Stimulated activated CD8-positive, alpha-beta memory T cell treated with anti-CD3 and anti-CD28 coated beads, Interleukin-12 subunit alpha, Interleukin-12 subunit beta, amount 100 ng/mL, for 4 hours (primary cell): ENCODE results near the gene PRSS35.
"Not testable (repeated sequence)": the region's sequence is repeated elsewhere in the genome, so short reads cannot be mapped to it uniquely, and the experiment has no call there.

Experiments used
- DNase-seq: peaks from one replicate; pipeline ENCODE4 v3.0.0-alpha.2; 2020; ENCODE audit warnings: low read depth

PRSS35 gene

GRCh38 chr6:83511901-83512681 is at the start of gene PRSS35:
TSS of gene PRSS35 (plus strand) at chr6:83512534. CDS start at chr6:83523442, 10,908 bp downstream.
- no peak for DNase-seq

- DNase-seq, result no peak
These were observed 48.4 kb upstream of the PRSS35 start for GRCh38 chr6:83463886-83464285.

- no peak for DNase-seq
These were observed 47.8 kb upstream of the PRSS35 start for GRCh38 chr6:83464381-83465140.

GRCh38 chr6:83466328-83466727 is 46.0 kb upstream of the PRSS35 start:
- DNase-seq, result no peak

GRCh38 chr6:83467620-83468036 is 44.7 kb upstream of the PRSS35 start:
- no peak for DNase-seq

- no peak for DNase-seq
These were observed 42.3 kb upstream of the PRSS35 start for GRCh38 chr6:83470001-83470400.

GRCh38 chr6:83470587-83470986 is 41.7 kb upstream of the PRSS35 start:
- DNase-seq, result no peak

- DNase-seq, result no peak
These were observed 39.6 kb upstream of the PRSS35 start for GRCh38 chr6:83472767-83473166.

- DNase-seq, result no peak
These were observed 38.0 kb upstream of the PRSS35 start for GRCh38 chr6:83474309-83474708.

GRCh38 chr6:83476971-83477370 is 35.4 kb upstream of the PRSS35 start:
- DNase-seq, result no peak

GRCh38 chr6:83479389-83479788 is 32.9 kb upstream of the PRSS35 start:
- DNase-seq, result no peak

GRCh38 chr6:83480470-83480869 is 31.9 kb upstream of the PRSS35 start:
- DNase-seq, result no peak

GRCh38 chr6:83481938-83482337 is 30.4 kb upstream of the PRSS35 start:
- DNase-seq, result not testable (repeated sequence)

GRCh38 chr6:83488448-83488847 is 23.9 kb upstream of the PRSS35 start:
- no peak for DNase-seq

GRCh38 chr6:83488861-83489260 is 23.5 kb upstream of the PRSS35 start:
- DNase-seq, result no peak

GRCh38 chr6:83490217-83490807 is 22.0 kb upstream of the PRSS35 start:
- DNase-seq, result no peak

- no peak for DNase-seq
These were observed 7.0 kb upstream of the PRSS35 start for GRCh38 chr6:83505356-83505755.

- no peak for DNase-seq
These were observed 2.9 kb upstream of the PRSS35 start for GRCh38 chr6:83509441-83509840.

- no peak for DNase-seq
These were observed 1.5 kb upstream of the PRSS35 start for GRCh38 chr6:83510791-83511190.

- DNase-seq, result no peak
These were observed 1.1 kb upstream of the PRSS35 start for GRCh38 chr6:83511266-83511665.

GRCh38 chr6:83514466-83514865 is 2.1 kb downstream of the PRSS35 start:
- no peak for DNase-seq

- DNase-seq, result no peak
These were observed 2.6 kb downstream of the PRSS35 start for GRCh38 chr6:83514866-83515466.

- DNase-seq, result no peak
These were observed 5.2 kb downstream of the PRSS35 start for GRCh38 chr6:83517500-83517899.
